ENCODE measurements around the gene SMIM29.
"Not testable (repeated sequence)": the region's sequence is repeated elsewhere in the genome, so short reads cannot be mapped to it uniquely, and the experiment has no call there.

SMIM29 gene

GRCh38 chr6:34269132-34269531 is 20.3 kb upstream of the SMIM29 start:
- DNase-seq (ENCODE audit: low spot score): not testable (repeated sequence)

- no peak for DNase-seq (ENCODE audit: low spot score)
Observed at GRCh38 chr6:34267746-34268145, 18.9 kb upstream of the SMIM29 start.

- DNase-seq (ENCODE audit: low spot score): not testable (repeated sequence)
Observed at GRCh38 chr6:34263484-34263883, 14.7 kb upstream of the SMIM29 start.

GRCh38 chr6:34260576-34261267 is 11.9 kb upstream of the SMIM29 start:
- no peak for DNase-seq (ENCODE audit: low spot score)

GRCh38 chr6:34259529-34260069 is 10.8 kb upstream of the SMIM29 start:
- no peak for DNase-seq (ENCODE audit: low spot score)

GRCh38 chr6:34252395-34252794 is 3.6 kb upstream of the SMIM29 start:
- not testable (repeated sequence) for DNase-seq (ENCODE audit: low spot score)

GRCh38 chr6:34249469-34250261 is 859 bp upstream of the SMIM29 start:
- no peak for DNase-seq (ENCODE audit: low spot score)

- DNase-seq (ENCODE audit: low spot score): no peak
Observed at GRCh38 chr6:34248198-34248726, 544 bp downstream of the SMIM29 start.

- DNase-seq (ENCODE audit: low spot score): no peak
Observed at GRCh38 chr6:34247481-34248197, 1.2 kb downstream of the SMIM29 start.

- DNase-seq (ENCODE audit: low spot score): no peak
Observed at GRCh38 chr6:34246563-34247391, 2.0 kb downstream of the SMIM29 start.

- DNase-seq (ENCODE audit: low spot score): no peak
Observed at GRCh38 chr6:34246249-34246562, 2.6 kb downstream of the SMIM29 start.

GRCh38 chr6:34245761-34246140 is 3.1 kb downstream of the SMIM29 start:
- DNase-seq (ENCODE audit: low spot score): not testable (repeated sequence)

GRCh38 chr6:34245032-34245760 is 3.6 kb downstream of the SMIM29 start:
- DNase-seq (ENCODE audit: low spot score): not testable (repeated sequence)

GRCh38 chr6:34243901-34244884 is 4.6 kb downstream of the SMIM29 start:
- DNase-seq (ENCODE audit: low spot score): peak; percentile 98

GRCh38 chr6:34243131-34243771 is 5.6 kb downstream of the SMIM29 start:
- peak; percentile 88 for DNase-seq (ENCODE audit: low spot score)

- DNase-seq (ENCODE audit: low spot score): no peak
Observed at GRCh38 chr6:34242252-34243130, 6.3 kb downstream of the SMIM29 start.

- no peak for DNase-seq (ENCODE audit: low spot score)
Observed at GRCh38 chr6:34241351-34242215, 7.2 kb downstream of the SMIM29 start.
